GM18951 (cell line): ENCODE measurements around the gene CACNA1F.
A peak's percentile ranks its signal among the peaks of the same experiment; 100 is the strongest.

Experiments used
- POLR2A ChIP-seq: IDR thresholded peaks from 4 replicates; pipeline ENCODE4 v1.6.1; 2011; ENCODE audit warnings: mild to moderate bottlenecking; ENCODE audit not compliant: insufficient read length, insufficient read depth; ENCODE audit errors: extremely low read depth
- in situ Hi-C: fragments of 300-500 bp; cut with MboI; formaldehyde crosslinking; loops from one replicate; pipeline ENCODE4 v1.12.0; 2022; ENCODE audit warnings: low sequenced_read_pairs, mixed read lengths, inconsistent platforms; ENCODE audit not compliant: unreplicated experiment

The CACNA1F gene

DNA sequence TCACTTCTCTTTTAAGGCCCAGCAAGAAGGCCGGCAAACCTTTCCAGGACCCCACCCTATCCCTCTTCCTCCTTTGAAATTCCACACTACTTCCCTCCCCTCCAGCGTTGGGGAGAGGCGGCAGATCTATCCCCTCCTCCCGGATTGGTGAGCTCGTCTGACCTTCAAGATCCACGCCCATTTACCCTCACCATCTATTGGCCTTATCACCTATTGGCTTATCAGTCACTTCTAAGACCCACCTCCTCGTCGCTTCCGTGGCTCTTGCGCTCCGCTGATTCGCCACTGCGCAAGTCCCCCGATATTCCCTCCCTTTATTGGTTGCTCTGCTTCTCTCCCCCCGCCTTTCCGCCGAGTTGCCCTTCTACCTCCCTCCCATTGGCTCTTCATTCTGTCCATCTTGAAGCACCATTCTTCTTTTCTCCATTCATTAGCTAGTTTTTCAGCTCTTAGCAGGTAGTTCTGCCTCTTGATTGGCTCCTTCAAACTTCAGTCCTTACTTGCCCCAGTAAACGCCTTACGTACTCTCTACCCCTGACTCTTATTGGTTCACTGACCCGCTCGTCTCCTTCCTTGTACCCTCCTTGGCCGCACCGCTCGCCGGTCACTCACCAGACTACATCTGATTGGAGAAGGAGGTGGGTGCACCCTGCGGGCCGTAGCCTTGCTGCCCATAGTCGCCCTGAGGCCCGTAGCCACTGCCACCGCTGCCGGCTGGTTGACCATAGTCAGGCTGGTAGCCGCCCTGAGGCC, 42.1 kb downstream of the CACNA1F start:
- TF ChIP-seq POLR2A = peak; percentile 88

DNA sequence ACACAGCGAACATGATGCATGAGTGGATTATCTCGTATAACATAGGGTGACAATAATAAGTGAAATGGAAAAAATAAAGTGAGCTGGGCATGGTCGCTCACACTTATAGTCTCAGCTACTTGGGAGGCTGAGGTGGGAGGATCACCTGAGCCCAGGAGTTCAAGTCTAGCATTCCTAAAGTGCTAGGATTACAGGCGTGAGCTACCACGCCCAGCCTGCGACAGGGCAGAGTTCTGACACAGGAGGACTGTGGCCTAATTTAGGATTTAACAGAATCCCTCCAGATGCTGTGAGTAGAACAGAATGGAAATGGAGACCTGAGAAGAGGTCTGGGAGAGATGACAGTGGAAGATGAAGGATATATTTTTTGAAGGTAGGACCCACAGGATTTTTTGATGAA, 43.5 kb downstream of the CACNA1F start:
- in situ Hi-C loops = no loop called here

More for the DNA sequence above, 42.1 kb downstream of the CACNA1F start:
- in situ Hi-C loops = no loop called here

GRCh38 chrX:49188468-49189076, 44.6 kb downstream of the CACNA1F start:
- in situ Hi-C loops = no loop called here
- TF ChIP-seq POLR2A = no peak

More for the DNA sequence above, 43.5 kb downstream of the CACNA1F start:
- TF ChIP-seq POLR2A = no peak

DNA sequence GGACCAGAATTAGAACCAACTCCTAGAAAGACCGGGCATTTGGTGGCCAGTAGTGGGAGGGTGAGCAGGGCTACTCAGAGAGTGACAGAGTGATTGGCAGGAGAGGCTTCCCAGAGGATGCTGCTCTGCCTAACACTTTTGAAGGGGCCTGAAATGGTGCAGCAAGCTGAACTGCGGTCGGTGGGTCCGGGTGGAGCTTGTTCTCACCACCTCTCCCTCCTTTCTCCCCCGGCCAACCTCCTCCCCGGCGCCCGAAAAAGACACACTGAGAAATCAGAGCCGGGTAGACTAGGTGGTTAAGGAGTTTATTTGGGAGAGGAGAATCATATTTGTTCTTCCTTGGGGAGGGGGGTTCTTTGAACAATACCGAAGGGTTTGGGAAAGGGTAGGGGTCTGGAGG, 45.6 kb downstream of the CACNA1F start:
- TF ChIP-seq POLR2A = no peak
- in situ Hi-C loops = no loop called here

- TF ChIP-seq POLR2A = no peak
- in situ Hi-C loops = no loop called here
These were observed 46.1 kb downstream of the CACNA1F start for GRCh38 chrX:49187028-49187394.

- in situ Hi-C loops = no loop called here
- TF ChIP-seq POLR2A = peak; percentile 78
These were observed 46.8 kb downstream of the CACNA1F start, which contains the start of gene PRICKLE3 for GRCh38 chrX:49186125-49187027. TSS of gene PRICKLE3 (minus strand) at chrX:49186373. CDS start at chrX:49186297, 76 bp downstream.

DNA sequence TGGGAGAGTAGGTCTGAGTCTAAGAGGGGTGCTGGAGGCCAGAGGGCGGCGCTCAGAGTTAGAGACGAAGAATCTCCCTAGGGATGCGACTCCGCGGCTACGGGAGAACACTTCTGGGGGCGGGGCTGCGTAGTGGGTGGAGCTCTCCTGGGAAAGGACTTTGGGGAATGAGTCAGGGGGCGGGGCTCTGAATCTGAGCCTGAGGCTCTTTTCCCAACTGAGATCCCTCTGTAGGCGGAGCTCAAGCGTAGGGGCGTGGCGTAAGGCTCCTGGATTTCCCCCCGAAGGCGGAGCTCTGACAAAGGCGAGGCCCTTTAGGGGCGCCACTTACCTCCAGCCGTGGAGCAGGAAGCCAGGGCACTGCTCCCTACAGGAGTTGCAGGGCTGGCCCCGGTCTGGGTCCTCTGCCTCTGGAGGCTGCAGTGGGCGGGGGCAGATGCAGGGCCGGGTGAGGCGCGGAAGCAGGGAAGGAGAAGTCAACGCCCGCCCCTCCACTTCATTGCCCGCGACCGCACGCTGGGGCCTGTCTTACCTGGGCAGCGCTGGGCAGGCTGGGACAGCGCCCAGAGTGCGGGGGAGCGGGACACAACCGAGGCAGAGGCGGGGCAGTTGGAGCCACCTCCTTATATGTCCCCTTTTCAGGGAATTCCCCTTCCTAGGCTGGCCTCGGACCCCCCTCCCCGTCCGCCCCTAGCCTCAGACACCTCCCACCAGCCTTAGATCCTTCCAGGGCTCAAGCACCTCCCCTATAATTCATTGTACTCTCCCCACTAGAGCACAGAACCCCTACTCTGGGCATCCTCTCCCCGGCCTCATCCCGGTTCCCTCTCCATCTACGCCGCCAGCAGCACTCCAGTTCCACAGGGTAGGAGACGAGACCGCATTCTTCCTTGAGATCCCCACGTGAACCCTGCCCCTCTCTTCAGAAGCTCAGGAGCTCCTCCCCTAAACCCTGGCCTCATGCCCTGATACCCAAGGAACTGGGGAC, 48.6 kb downstream of the CACNA1F start:
- in situ Hi-C loops = no loop called here
- TF ChIP-seq POLR2A = peak; percentile 54

- in situ Hi-C loops = no loop called here
- TF ChIP-seq POLR2A = no peak
These were observed 49.3 kb downstream of the CACNA1F start for GRCh38 chrX:49183701-49184281.

GRCh38 chrX:49179358-49179757, 53.8 kb downstream of the CACNA1F start:
- in situ Hi-C loops = no loop called here

GRCh38 chrX:49178537-49178936, 54.6 kb downstream of the CACNA1F start:
- TF ChIP-seq POLR2A = no peak
- in situ Hi-C loops = no loop called here

More at GRCh38 chrX:49179358-49179757, 53.8 kb downstream of the CACNA1F start:
- no peak for TF ChIP-seq POLR2A

- in situ Hi-C loops = no loop called here
- TF ChIP-seq POLR2A = no peak
These were observed 55.2 kb downstream of the CACNA1F start for GRCh38 chrX:49177873-49178480.
